Heart right ventricle (tissue), 16 donors: ENCODE data around the gene PRR29. TPM values are rescaled to one million over a fixed set of nuclear protein-coding genes. Genes with fewer than 3 reads are reported as not detected.

Experiments used
- ATAC-seq, 8 donors: fragments of 200-7000 bp; cut with Tn5 transposase; one replicate each; pipeline ENCODE4 v1.9.1; 2020; ENCODE audit warnings: mild to moderate bottlenecking in 8 of 8, moderate library complexity in 8 of 8, moderate number of reproducible peaks in 1 of 8
- DNase-seq, 2 donors: peaks; one replicate each; pipeline ENCODE4 v3.0.0-alpha.2; 2020
- H3K27ac ChIP-seq, 10 donors: fragments of 200-600 bp; sonication (generic) in 2 of 10; one replicate each; pipeline versions ENCODE4 v1.5.0 to v1.8.0; 2020 to 2022; ENCODE audit warnings: mild to moderate bottlenecking in 3 of 10
- H3K27me3 ChIP-seq, 7 donors: fragments of 200-600 bp; one replicate each; pipeline ENCODE4 v1.8.0; 2021 to 2022; ENCODE audit warnings: mild to moderate bottlenecking in 2 of 7
- H3K36me3 ChIP-seq, 9 donors: fragments of 200-600 bp; sonication (generic) in 1 of 9; one replicate each; pipeline versions ENCODE4 v1.5.0 to v1.8.0; 2020 to 2022; ENCODE audit warnings: mild to moderate bottlenecking in 2 of 9
- H3K4me1 ChIP-seq, 9 donors: fragments of 200-600 bp; sonication (generic) in 1 of 9; one replicate each; pipeline versions ENCODE4 v1.5.0 to v1.8.0; 2020 to 2022; ENCODE audit warnings: mild to moderate bottlenecking in 4 of 9
- H3K4me3 ChIP-seq, 10 donors: fragments of 200-600 bp; sonication (generic) in 2 of 10; one replicate each; pipeline versions ENCODE4 v1.5.0 to v1.8.0; 2020 to 2022; ENCODE audit warnings: mild to moderate bottlenecking in 7 of 10, moderate library complexity in 2 of 10
- H3K9me3 ChIP-seq, 11 donors: fragments of 200-600 bp in 10 of 11; sonication (generic) in 2 of 11; one replicate each; pipeline versions ENCODE4 v1.5.0 to v1.8.0; 2013 to 2022; ENCODE audit warnings: mild to moderate bottlenecking in 2 of 11, control low read depth in 1 of 11, moderate library complexity in 1 of 11
- WGBS, 2 donors: extraction: QIAGEN DNeasy Blood & Tissue Kit; methylation state at CpG; one replicate each; pipeline ENCODE4 v1.1.7; 2013; ENCODE audit warnings: inconsistent platforms in 1 of 2; 5-methylcytosine and 5-hydroxymethylcytosine counted together
- intact Hi-C, 10 donors: fragments of 100-400 bp; cut with DNase I; formaldehyde crosslinking; loops; one replicate each; pipeline versions ENCODE4 v1.11.1 to v1.14.2; 2022
- long read RNA-seq, 3 donors: library from polyadenylated mRNA; unstranded; transcript quantifications; one replicate each; pipeline ENCODE4 v2.0.0, GENCODE V29; 2020 to 2021
- polyA plus RNA-seq, 2 donors: library from polyadenylated mRNA; stranded (reverse); fragments of 200-250 nt; gene quantifications; one replicate each; pipeline ENCODE4 v1.2.3, GENCODE V29; 2013
- total RNA-seq, 10 donors: library from RNA; stranded (reverse); fragmentation: NEBNext Ultra II Directional in 3 of 10; extraction: Animal tissue kit (Norgen Biotek cat#: 25700) in 3 of 10; gene quantifications; one replicate each; pipeline versions ENCODE4 v1.2.1 to v1.2.4, GENCODE V29; 2021 to 2023
- TF ChIP-seq, protein P1 (sequence below), 9 donors: fragments of 200-600 bp; sonication (generic) in 2 of 9; IDR thresholded peaks; one replicate each; pipeline versions ENCODE4 v1.5.0 to v1.8.0; 2021 to 2022; ENCODE audit warnings: antibody characterized with exemption in 9 of 9, mild to moderate bottlenecking in 5 of 9, moderate library complexity in 1 of 9
- donor health status: Arrhythmogenic right ventricular cardiomyopathy.
- donor health status: ischemic (EF 13 %, LVEDD 7.1; RV severe dilation, severe dysfunction).
- donor health status: healthy with polysubstance abuse.
- donor health status: DM: no; HTN: yes; CAD: no.
- donor health status: DM: no; HTN: no; CAD: no.
- donor health status: ischemic (EF 25% LVEDD 6.9; RV normal size, moderate dysfunction).
- donor health status: ischemic (EF 25% LVEDD 5.7; RV mildly dilated, moderate dysfunction).
- donor health status: healthy.
- donor health status: DM: yes; HTN: yes; CAD: no.
- donor health status: Ischemic cardiomyopathy.
- donor health status: ischemic (EF 35%, LVEDD 5.7; RV mildly dilated, moderate dysfunction).
- donor health status: nonischemic (EF 11% LVEDD 7.7; RV severe dilation, severe dysfunction).
- donor health status: DM: yes; HTN: yes; CAD: no.
- donor health status: PGD.
- donor health status: ischemic (EF 29% LVEDD 5.4; RV normal size, mild dysfunction).
- donor health status: nonischemic (EF 23%, LVEDD 6.1; RV moderate dilation, normal function).

PRR29 gene
- total RNA-seq (under 1 TPM in 6 of 10 donors, not detected in 4; 0.21 to 0.44 (median 0.29) TPM), polyA plus RNA-seq (under 1 TPM; 0.29 to 0.66 TPM)
- long read RNA-seq, donor 1: 0 reads
- long read RNA-seq, donor 2, partial matches to known transcripts: 1 of 1 reads
- long read RNA-seq, donor 2, other reads (novel, unspliced or antisense): 0 of 1 reads
- long read RNA-seq, donor 3: 0 reads

DNA sequence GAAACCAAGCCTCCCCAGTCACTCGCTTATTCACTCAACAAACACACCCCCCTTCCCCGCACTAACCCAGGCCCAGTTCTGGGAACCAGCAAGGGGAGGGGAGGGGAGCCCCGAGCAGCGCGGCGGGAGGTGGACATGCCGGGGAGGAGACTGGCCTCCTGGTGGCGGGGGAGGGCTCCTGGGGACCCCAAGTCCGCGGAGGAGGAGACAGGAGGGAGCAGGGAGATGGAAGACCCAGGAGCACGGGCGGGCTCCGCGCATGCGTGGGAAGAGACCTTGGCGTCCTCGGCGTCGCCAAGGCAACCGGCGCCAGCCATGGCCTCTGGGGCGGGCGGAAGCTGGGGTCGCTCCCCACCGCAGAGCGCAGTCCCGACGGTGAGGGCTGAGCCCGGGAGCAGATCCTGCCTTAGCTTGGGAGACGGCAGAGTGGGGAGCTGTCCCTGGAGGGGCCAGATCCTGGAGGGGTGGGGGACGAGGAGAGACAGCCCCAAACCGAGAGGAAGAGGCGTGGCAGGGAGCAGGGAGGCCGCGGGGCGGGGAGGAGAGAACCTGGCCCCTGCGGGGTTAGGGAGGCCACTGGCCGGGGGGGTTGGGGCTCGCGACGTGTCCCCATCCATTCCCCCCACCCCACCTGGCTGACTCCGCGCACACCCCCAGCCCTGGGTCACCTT is at the start of gene PRR29:
Gene PRR29 (plus strand): TSS at position 302 of the 671 bp plus-strand sequence. CDS start 14 bp downstream, at position 316.
- intact Hi-C loops: no loop called here
- Histone ChIP-seq H3K36me3 (peaks cover 0 to 11% (median 0%) of the 10 kb centered on the region in 9 donors), H3K9me3 (no peaks in the 10 kb centered on the region), H3K4me3 (peak within 1 kb of the TSS; percentile 41 to 71 (median 63)), H3K4me1 (peaks cover 4 to 60% (median 45%) of the 10 kb centered on the region in 9 donors), H3K27me3 (peaks cover 5 to 36% (median 23%) of the 10 kb centered on the region in 7 donors), H3K27ac (peak within 1 kb of the TSS; percentile 36 to 81 (median 70))
- WGBS, 2 donors: 1% methylated on average over 43 of the region's 43 CpGs
- TF ChIP-seq, protein P1, sequence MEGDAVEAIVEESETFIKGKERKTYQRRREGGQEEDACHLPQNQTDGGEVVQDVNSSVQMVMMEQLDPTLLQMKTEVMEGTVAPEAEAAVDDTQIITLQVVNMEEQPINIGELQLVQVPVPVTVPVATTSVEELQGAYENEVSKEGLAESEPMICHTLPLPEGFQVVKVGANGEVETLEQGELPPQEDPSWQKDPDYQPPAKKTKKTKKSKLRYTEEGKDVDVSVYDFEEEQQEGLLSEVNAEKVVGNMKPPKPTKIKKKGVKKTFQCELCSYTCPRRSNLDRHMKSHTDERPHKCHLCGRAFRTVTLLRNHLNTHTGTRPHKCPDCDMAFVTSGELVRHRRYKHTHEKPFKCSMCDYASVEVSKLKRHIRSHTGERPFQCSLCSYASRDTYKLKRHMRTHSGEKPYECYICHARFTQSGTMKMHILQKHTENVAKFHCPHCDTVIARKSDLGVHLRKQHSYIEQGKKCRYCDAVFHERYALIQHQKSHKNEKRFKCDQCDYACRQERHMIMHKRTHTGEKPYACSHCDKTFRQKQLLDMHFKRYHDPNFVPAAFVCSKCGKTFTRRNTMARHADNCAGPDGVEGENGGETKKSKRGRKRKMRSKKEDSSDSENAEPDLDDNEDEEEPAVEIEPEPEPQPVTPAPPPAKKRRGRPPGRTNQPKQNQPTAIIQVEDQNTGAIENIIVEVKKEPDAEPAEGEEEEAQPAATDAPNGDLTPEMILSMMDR (IDR thresholded peaks at IDR 0.05): no peak
- peak; percentile 72 to 77 for DNase-seq
- ATAC-seq: peak; percentile 53 to 67 (median 58)

DNA sequence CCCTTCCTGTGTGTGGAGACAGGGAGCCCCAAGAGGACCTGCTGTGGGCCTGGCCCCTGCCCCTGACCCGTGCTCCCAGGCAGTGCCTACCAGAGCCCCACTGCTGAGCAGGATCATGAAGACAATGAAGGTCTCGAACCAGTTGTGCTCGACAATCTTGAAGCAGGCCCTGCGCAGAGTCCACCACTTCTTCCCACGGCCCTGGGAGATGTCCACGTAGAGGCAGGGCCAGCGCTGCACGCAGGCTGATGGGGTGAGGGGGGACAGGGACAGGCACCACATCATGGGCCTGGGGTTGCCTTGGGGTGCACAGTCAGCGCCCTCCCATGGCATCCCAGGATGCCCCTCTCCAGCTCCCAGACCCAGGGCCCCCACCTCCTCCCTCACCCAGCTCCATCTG is 49.6 kb upstream of the PRR29 start:
- intact Hi-C loops: loop anchor here in 3 of 10 donors (5.0 kb wide), 2 partner anchors 34 to 39 kb away; no protein-coding TSS in a partner anchor
- no peak for DNase-seq
- no peak for ATAC-seq
- H3K27me3 ChIP-seq: peaks cover 0 to 7% (median 0%) of the 10 kb centered on the region in 7 donors
- H3K4me3 ChIP-seq: no peak overlapping the region
- peaks cover 0 to 22% (median 2%) of the 10 kb centered on the region in 9 donors for H3K4me1 ChIP-seq
- 95 to 96% methylated on average over 9 of the region's 9 CpGs for WGBS, 2 donors
- no peaks in the 10 kb centered on the region for H3K36me3 ChIP-seq
- no peaks in the 10 kb centered on the region for H3K9me3 ChIP-seq
- H3K27ac ChIP-seq: no peak overlapping the region
- TF ChIP-seq, protein P1 (IDR thresholded peaks at IDR 0.05): no peak

DNA sequence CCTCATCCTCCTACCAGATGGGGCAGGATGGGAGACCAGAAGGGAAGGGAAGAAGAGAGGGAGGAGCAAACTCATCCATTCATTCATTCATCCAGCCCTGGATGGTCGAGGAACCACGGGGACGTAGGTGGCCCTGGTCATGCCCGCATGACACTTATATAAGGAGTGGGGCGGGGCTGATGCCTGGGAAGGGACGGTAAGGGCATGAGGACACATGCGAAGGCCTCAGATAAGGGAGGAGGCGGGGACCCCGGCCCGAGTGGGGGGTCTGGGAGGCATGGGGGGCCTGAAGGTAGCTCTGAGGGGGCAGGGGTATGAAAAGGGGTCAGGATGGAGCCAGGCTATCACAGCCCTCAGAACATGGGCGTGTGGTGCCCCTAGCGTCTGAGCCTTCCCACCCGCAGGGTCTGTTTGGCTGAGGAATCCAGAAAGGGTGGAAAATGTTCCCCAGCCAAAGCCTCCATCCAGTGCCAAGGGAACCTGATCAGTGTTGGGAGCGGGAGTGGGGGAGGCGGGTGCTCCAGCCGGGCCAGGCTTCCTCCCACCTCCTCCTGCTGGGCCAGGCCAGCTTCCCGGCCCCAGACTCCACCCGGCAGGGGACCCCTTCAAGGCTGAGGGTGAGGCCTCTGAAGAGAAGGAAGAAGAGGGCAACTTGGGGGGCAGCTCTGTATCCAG is 48.4 kb upstream of the PRR29 start:
- no peak for ATAC-seq
- H3K4me3 ChIP-seq: no peak overlapping the region
- TF ChIP-seq, protein P1 (IDR thresholded peaks at IDR 0.05): no peak
- WGBS, 2 donors: 76 to 79% methylated on average over 18 of the region's 18 CpGs
- H3K36me3 ChIP-seq: no peaks in the 10 kb centered on the region
- intact Hi-C loops: loop anchor here in 5 of 10 donors (5.0 kb wide), 2 partner anchors 33 to 38 kb away; no protein-coding TSS in a partner anchor
- peaks cover 0 to 34% (median 12%) of the 10 kb centered on the region in 9 donors for H3K4me1 ChIP-seq
- H3K9me3 ChIP-seq: no peaks in the 10 kb centered on the region
- DNase-seq: no peak
- H3K27ac ChIP-seq: no peak overlapping the region
- H3K27me3 ChIP-seq: peaks cover 0 to 7% (median 0%) of the 10 kb centered on the region in 7 donors
